Tibial nerve (tissue), 4 donors: ENCODE measurements around the gene DNAL4. TPM values are rescaled to one million over a fixed set of nuclear protein-coding genes. Genes with fewer than 3 reads are reported as not detected.

ENCODE experiments used
- DNase-seq, 2 donors: peaks; one replicate each; pipeline ENCODE4 v3.0.0-alpha.2; 2019; ENCODE audit warnings: low spot score in 2 of 2
- H3K27ac ChIP-seq, 4 donors: fragments of 200-600 bp; sonication (generic) in 3 of 4; one replicate each; pipeline ENCODE4 v1.5.1; 2017 to 2019; ENCODE audit warnings: mild to moderate bottlenecking in 1 of 4
- H3K27me3 ChIP-seq, 2 donors: fragments of 200-600 bp; sonication (generic) in 1 of 2; one replicate each; pipeline versions ENCODE4 v1.5.1 to v1.6.0; 2017 to 2019
- H3K36me3 ChIP-seq, 3 donors: fragments of 200-600 bp; sonication (generic); one replicate each; pipeline ENCODE4 v1.5.1; 2018 to 2019
- H3K4me1 ChIP-seq, 4 donors: fragments of 200-600 bp; sonication (generic) in 3 of 4; one replicate each; pipeline ENCODE4 v1.5.1; 2017 to 2019
- H3K4me3 ChIP-seq, 4 donors: fragments of 200-600 bp; sonication (generic) in 3 of 4; one replicate each; pipeline ENCODE4 v1.5.1; 2017 to 2019; ENCODE audit warnings: mild to moderate bottlenecking in 1 of 4, moderate library complexity in 1 of 4
- H3K9me3 ChIP-seq, 4 donors: fragments of 200-600 bp; sonication (generic) in 3 of 4; one replicate each; pipeline ENCODE4 v1.5.1; 2017 to 2019
- EP300 ChIP-seq, 2 donors: sonication (generic); formaldehyde crosslinking; IDR thresholded peaks; one replicate each; pipeline ENCODE4 v1.6.1; 2017; ENCODE audit warnings: antibody characterized with exemption in 2 of 2, mild to moderate bottlenecking in 1 of 2
- POLR2A ChIP-seq, 2 donors: fragments of 450-650 bp; IDR thresholded peaks; one replicate each; pipeline ENCODE4 v1.6.1; 2017; ENCODE audit warnings: antibody characterized with exemption in 2 of 2, mild to moderate bottlenecking in 2 of 2, moderate library complexity in 2 of 2
- WGBS, 2 donors: methylation state at CpG; one replicate each; pipeline ENCODE4 v1.1.5; 2018; 5-methylcytosine and 5-hydroxymethylcytosine counted together
- total RNA-seq, 4 donors: library from RNA; depleted of rRNA; stranded (reverse); fragments of >200 nt; gene quantifications; one replicate each; pipeline ENCODE4 v1.1.0, GENCODE V29; 2016
- TF ChIP-seq, protein P1 (sequence below), 5 experiments: fragments of 200-600 bp in 3 of 5; fragments of 450-650 bp in 2 of 5; sonication (generic) in 3 of 5; IDR thresholded peaks; one replicate each; pipeline ENCODE4 v1.5.1; 2016 to 2019; ENCODE audit warnings: antibody characterized with exemption in 5 of 5, mild to moderate bottlenecking in 3 of 5, moderate library complexity in 2 of 5

DNAL4 gene
- total RNA-seq, 4 donors from 2014 or later, result 14.7 to 17.7 (median 17.1) TPM

DNA sequence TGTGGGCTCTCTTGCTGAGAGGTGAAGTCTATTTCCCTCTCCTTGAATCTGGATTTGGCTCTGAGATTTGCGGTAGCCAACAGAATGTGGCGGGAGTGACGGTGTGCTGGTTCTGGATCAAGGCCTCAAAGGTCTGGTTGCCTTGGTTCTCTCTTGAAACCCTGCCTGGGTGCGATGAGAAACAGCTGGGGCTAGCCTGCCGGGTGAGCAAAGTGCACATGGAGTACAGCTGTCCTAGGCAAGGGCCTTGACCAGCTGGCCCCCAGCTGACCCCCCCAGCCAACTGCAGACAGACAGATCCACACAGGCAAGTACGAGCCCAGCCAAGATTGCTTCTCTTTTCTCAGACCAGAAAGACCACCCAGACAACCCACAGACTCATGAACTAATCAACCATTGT lies 49.0 kb downstream of the DNAL4 start:
- H3K27ac ChIP-seq, result no peak overlapping the region
- H3K27me3 ChIP-seq, result no peaks in the 10 kb centered on the region
- TF ChIP-seq, protein P1, sequence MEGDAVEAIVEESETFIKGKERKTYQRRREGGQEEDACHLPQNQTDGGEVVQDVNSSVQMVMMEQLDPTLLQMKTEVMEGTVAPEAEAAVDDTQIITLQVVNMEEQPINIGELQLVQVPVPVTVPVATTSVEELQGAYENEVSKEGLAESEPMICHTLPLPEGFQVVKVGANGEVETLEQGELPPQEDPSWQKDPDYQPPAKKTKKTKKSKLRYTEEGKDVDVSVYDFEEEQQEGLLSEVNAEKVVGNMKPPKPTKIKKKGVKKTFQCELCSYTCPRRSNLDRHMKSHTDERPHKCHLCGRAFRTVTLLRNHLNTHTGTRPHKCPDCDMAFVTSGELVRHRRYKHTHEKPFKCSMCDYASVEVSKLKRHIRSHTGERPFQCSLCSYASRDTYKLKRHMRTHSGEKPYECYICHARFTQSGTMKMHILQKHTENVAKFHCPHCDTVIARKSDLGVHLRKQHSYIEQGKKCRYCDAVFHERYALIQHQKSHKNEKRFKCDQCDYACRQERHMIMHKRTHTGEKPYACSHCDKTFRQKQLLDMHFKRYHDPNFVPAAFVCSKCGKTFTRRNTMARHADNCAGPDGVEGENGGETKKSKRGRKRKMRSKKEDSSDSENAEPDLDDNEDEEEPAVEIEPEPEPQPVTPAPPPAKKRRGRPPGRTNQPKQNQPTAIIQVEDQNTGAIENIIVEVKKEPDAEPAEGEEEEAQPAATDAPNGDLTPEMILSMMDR (IDR thresholded peaks at IDR 0.05), result no peak
- TF ChIP-seq EP300 (IDR thresholded peaks at IDR 0.05), result no peak
- TF ChIP-seq POLR2A (IDR thresholded peaks at IDR 0.05), result no peak
- H3K4me3 ChIP-seq, result no peak overlapping the region
- no peak for DNase-seq
- peaks cover 36 to 100% (median 89%) of the 10 kb centered on the region in 3 donors for H3K36me3 ChIP-seq
- H3K9me3 ChIP-seq, result no peaks in the 10 kb centered on the region
- H3K4me1 ChIP-seq, result no peaks in the 10 kb centered on the region
- WGBS, 2 donors, result 79 to 82% methylated on average over 6 of the region's 6 CpGs

DNA sequence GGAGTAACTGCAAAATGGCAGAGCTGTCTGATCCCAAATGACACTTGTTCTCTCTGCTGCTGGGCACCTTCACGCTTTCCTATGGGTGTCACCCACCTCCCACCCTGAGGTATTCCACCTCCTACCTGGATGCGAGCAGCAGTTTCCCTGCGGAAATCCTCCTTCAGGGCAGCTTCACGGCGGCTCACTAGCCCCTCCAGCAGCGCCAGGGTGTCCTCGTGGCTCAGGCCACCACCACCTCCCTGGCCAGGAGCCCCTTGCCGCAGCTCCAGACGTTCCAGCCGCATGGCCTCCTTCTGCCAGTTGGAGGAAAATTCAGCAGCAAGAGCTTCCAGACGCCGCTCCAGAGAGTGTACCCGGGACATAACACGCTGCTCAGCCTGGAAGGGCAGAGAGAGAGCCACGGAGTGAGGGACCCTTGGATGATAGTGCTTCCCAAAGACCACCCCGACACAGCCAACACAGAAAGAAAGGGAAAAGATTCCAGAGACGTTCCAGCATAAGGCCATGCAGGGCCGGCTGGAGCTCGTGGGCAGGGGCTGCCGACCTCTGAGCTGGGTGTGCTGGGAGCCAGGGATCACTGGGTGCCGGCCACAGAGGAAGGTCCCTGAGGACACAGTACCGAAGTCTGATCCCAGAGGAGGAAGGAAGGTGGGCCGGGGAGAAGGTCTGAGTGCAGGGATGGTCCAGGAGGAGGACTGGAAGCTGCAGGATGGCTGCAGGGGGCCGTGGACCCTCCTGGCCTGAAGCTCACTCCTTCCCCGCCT lies 51.6 kb downstream of the DNAL4 start:
- no peak overlapping the region for H3K27ac ChIP-seq
- H3K36me3 ChIP-seq, result peaks cover 41 to 100% (median 89%) of the 10 kb centered on the region in 3 donors
- WGBS, 2 donors, result 87 to 90% methylated on average over 23 to 25 of the region's 25 CpGs

DNA sequence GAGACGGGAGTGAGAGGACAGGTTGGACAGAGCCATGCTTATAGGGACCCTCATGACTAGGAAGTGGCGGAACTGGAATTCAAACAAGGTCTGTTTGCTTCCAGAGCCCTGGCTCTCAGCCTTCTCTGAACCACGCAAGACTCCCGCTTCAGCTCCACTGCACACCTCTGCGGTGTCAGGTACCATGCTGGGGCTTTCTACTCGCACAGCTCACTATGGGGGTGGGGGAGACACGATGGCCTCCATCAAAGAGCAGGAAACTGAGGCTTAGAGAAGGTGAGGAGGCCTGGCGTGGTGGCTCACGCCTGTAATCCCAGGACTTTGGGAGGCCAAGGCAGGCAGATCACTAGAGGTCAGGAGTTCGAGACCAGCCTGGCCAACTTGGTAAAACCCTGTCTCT lies 52.4 kb downstream of the DNAL4 start:
- no peak overlapping the region for H3K27ac ChIP-seq
- H3K4me3 ChIP-seq, result no peak overlapping the region
- DNase-seq, result no peak
- no peaks in the 10 kb centered on the region for H3K4me1 ChIP-seq
- H3K9me3 ChIP-seq, result no peaks in the 10 kb centered on the region
- peaks cover 39 to 100% (median 86%) of the 10 kb centered on the region in 3 donors for H3K36me3 ChIP-seq
- TF ChIP-seq EP300 (IDR thresholded peaks at IDR 0.05) (no peak), POLR2A (IDR thresholded peaks at IDR 0.05) (no peak)
- TF ChIP-seq, protein P1 (IDR thresholded peaks at IDR 0.05), result no peak
- WGBS, 2 donors, result 92 to 94% methylated on average over 10 of the region's 10 CpGs
- no peaks in the 10 kb centered on the region for H3K27me3 ChIP-seq

More for the DNA sequence above, 51.6 kb downstream of the DNAL4 start:
- Histone ChIP-seq H3K9me3 (no peaks in the 10 kb centered on the region), H3K4me3 (no peak overlapping the region), H3K27me3 (no peaks in the 10 kb centered on the region), H3K4me1 (no peaks in the 10 kb centered on the region)
- no peak for DNase-seq
- TF ChIP-seq, protein P1 (IDR thresholded peaks at IDR 0.05), result no peak
- no peak for TF ChIP-seq EP300 (IDR thresholded peaks at IDR 0.05)
- TF ChIP-seq POLR2A (IDR thresholded peaks at IDR 0.05), result no peak

DNA sequence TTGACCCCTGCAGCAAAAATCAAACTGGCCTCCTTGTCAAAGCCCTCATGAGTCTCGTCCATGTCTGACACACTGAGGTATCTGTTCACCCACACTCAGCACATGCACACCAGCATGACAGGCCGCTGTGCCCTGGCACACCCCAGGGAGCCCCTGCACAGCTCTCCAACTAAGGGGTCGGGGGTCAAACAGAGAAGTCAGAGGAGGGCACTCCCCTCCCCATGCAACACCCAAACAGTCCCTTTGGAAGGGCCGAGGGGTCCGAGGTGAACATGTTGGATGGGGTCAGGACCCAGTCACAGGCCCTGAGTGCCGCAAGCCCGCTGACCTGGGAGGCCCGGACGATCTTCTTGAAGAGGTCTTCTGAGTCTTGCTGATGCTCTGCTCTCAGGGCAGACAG lies 52.8 kb downstream of the DNAL4 start:
- Histone ChIP-seq H3K36me3 (peaks cover 40 to 100% (median 81%) of the 10 kb centered on the region in 3 donors), H3K9me3 (no peaks in the 10 kb centered on the region), H3K4me3 (no peak overlapping the region), H3K27ac (no peak overlapping the region), H3K4me1 (no peaks in the 10 kb centered on the region), H3K27me3 (no peaks in the 10 kb centered on the region)
- 86 to 87% methylated on average over 9 of the region's 9 CpGs for WGBS, 2 donors
- TF ChIP-seq, protein P1 (IDR thresholded peaks at IDR 0.05), result no peak
- TF ChIP-seq EP300 (IDR thresholded peaks at IDR 0.05) (no peak), POLR2A (IDR thresholded peaks at IDR 0.05) (no peak)
- DNase-seq, result no peak

DNA sequence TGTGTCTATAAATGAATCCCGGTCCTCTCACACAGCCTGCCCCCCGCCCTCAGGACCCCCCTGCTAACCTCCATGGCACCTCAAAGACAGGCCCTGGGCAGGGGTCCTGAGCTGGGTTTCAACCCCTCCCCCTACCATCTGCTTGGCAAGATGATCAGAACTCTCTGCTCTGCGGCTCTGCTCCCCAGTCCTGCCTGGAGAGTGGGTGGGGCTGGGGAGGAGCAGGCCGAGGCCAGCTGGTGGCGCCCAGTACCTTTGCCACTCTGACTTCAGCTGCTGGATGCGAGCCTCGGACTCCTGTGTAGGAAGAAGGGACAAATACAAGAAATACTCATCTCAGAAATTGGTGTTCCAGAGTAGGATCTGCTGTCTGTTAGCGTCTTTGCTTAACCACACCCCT lies 53.2 kb downstream of the DNAL4 start:
- Histone ChIP-seq H3K27ac (no peak overlapping the region), H3K36me3 (peaks cover 42 to 100% (median 80%) of the 10 kb centered on the region in 3 donors), H3K4me3 (no peak overlapping the region)

More for the DNA sequence above, 53.2 kb downstream of the DNAL4 start:
- H3K9me3 ChIP-seq, result no peaks in the 10 kb centered on the region
- TF ChIP-seq, protein P1 (IDR thresholded peaks at IDR 0.05), result no peak
- TF ChIP-seq EP300 (IDR thresholded peaks at IDR 0.05) (no peak), POLR2A (IDR thresholded peaks at IDR 0.05) (no peak)
- H3K27me3 ChIP-seq, result no peaks in the 10 kb centered on the region
- peaks cover 0 to 2% (median 0%) of the 10 kb centered on the region in 4 donors for H3K4me1 ChIP-seq
- 71 to 77% methylated on average over 8 of the region's 8 CpGs for WGBS, 2 donors
- no peak for DNase-seq
